ENCODE results near the gene MTCL1.

The MTCL1 gene

DNA sequence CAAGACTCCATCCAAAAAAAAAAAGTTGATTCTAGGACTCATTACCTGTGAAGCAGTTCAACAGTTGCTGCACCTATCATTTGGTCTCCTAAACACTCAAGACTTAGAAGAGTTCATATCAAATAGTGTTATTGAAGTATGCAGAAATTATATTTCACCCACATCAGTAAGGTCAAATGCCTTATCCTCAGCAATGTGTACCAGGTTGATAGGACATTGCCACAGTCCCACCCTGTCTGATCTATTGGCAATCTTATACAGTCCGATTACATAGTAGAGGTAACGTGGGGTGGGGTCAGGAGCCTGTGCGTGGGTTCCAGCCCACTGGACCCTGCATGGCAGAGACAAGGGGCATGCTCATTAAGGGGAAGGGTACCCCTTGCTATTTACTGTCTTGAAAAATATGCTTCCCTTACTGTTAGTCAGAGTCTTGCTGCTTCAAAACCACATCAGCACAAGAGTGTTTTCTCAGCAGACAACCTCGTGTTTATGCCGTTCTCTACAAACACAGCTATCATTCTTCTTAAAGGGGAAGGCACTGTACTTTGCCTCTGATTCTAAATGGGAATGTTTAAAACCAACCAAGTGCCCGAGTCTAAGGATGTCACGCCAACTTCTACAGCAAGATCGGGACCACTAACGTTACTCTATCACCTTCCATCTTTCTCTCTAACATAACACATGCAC is 115.2 kb downstream of the MTCL1 start:
- H4K20me1 ChIP-seq (ENCODE audit: insufficient read depth), result no peaks in the 10 kb centered on the region
- H3K4me1 ChIP-seq (ENCODE audit: low read depth, poor library complexity, severe bottlenecking), result no peaks in the 10 kb centered on the region
- H3K4me3 ChIP-seq (IDR thresholded peaks at IDR 0.05; ENCODE audit: insufficient read depth, low read depth, low read length), result no peak overlapping the region
- H3K9ac ChIP-seq, result no peak overlapping the region
- H3K36me3 ChIP-seq (ENCODE audit: insufficient read depth), result no peaks in the 10 kb centered on the region
- H3K79me2 ChIP-seq (ENCODE audit: insufficient read depth, low read depth), result no peaks in the 10 kb centered on the region
- TF ChIP-seq, protein P1, sequence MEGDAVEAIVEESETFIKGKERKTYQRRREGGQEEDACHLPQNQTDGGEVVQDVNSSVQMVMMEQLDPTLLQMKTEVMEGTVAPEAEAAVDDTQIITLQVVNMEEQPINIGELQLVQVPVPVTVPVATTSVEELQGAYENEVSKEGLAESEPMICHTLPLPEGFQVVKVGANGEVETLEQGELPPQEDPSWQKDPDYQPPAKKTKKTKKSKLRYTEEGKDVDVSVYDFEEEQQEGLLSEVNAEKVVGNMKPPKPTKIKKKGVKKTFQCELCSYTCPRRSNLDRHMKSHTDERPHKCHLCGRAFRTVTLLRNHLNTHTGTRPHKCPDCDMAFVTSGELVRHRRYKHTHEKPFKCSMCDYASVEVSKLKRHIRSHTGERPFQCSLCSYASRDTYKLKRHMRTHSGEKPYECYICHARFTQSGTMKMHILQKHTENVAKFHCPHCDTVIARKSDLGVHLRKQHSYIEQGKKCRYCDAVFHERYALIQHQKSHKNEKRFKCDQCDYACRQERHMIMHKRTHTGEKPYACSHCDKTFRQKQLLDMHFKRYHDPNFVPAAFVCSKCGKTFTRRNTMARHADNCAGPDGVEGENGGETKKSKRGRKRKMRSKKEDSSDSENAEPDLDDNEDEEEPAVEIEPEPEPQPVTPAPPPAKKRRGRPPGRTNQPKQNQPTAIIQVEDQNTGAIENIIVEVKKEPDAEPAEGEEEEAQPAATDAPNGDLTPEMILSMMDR (conservative IDR thresholded peaks at IDR 0.05; ENCODE audit: low read depth, low read length), result no peak
- no peaks in the 10 kb centered on the region for H3K27me3 ChIP-seq (ENCODE audit: insufficient read depth, low read depth)
- no peak overlapping the region for H3K27ac ChIP-seq
- no peak overlapping the region for H2AFZ ChIP-seq (ENCODE audit: low read depth)
- no peak overlapping the region for H3K4me2 ChIP-seq

DNA sequence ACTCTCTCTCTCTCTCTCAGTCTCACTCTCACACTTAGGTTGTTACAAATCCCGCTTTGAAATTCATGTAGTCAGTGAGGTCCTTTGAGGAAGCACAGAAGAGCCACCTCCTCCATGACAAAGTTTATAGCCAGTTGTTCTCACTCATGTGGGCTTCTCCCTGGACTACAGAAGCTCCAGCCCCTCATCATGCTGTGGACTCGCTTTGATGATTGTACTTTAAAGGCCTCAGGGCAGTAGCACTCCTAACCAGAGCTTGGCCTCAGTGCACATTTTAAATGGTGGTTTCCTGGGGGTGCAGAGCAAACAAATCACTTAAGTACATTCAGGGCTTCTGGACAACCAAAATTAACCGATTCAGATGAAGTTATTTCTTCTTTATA is 115.7 kb downstream of the MTCL1 start:
- Histone ChIP-seq H3K79me2 (ENCODE audit: insufficient read depth, low read depth) (no peaks in the 10 kb centered on the region), H2AFZ (ENCODE audit: low read depth) (no peak overlapping the region), H3K36me3 (ENCODE audit: insufficient read depth) (no peaks in the 10 kb centered on the region), H4K20me1 (ENCODE audit: insufficient read depth) (no peaks in the 10 kb centered on the region), H3K9ac (no peak overlapping the region), H3K4me1 (ENCODE audit: low read depth, poor library complexity, severe bottlenecking) (no peaks in the 10 kb centered on the region), H3K4me3 (IDR thresholded peaks at IDR 0.05; ENCODE audit: insufficient read depth, low read depth, low read length) (no peak overlapping the region), H3K27ac (no peak overlapping the region), H3K27me3 (ENCODE audit: insufficient read depth, low read depth) (no peaks in the 10 kb centered on the region), H3K4me2 (no peak overlapping the region)
- TF ChIP-seq, protein P1 (conservative IDR thresholded peaks at IDR 0.05; ENCODE audit: low read depth, low read length), result no peak

DNA sequence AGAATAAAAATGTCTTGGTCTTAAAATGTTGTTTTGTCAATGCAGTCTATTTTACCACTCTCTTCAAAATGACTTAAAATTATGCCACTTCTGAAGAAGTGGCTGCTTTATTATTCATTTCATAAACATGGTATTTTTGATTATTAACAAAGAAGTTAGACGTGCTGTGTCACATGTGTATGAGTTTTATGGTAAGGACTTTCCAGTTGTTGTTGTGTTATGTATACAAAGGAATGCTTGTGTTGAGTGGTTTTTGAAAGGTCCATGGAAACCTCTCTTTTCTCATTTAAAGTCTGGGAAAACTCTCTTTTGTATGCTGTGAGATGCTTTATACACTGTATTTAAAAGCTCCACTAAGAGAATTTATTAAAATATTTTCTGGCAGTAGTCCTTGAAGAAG is 116.2 kb downstream of the MTCL1 start:
- no peaks in the 10 kb centered on the region for H3K79me2 ChIP-seq (ENCODE audit: insufficient read depth, low read depth)
- H4K20me1 ChIP-seq (ENCODE audit: insufficient read depth), result no peaks in the 10 kb centered on the region
- H2AFZ ChIP-seq (ENCODE audit: low read depth), result no peak overlapping the region
- no peaks in the 10 kb centered on the region for H3K36me3 ChIP-seq (ENCODE audit: insufficient read depth)
- no peaks in the 10 kb centered on the region for H3K27me3 ChIP-seq (ENCODE audit: insufficient read depth, low read depth)
- H3K9ac ChIP-seq, result no peak overlapping the region
- no peak overlapping the region for H3K4me2 ChIP-seq
- TF ChIP-seq, protein P1 (conservative IDR thresholded peaks at IDR 0.05; ENCODE audit: low read depth, low read length), result no peak
- no peaks in the 10 kb centered on the region for H3K4me1 ChIP-seq (ENCODE audit: low read depth, poor library complexity, severe bottlenecking)
- no peak overlapping the region for H3K27ac ChIP-seq
- H3K4me3 ChIP-seq (IDR thresholded peaks at IDR 0.05; ENCODE audit: insufficient read depth, low read depth, low read length), result no peak overlapping the region

DNA sequence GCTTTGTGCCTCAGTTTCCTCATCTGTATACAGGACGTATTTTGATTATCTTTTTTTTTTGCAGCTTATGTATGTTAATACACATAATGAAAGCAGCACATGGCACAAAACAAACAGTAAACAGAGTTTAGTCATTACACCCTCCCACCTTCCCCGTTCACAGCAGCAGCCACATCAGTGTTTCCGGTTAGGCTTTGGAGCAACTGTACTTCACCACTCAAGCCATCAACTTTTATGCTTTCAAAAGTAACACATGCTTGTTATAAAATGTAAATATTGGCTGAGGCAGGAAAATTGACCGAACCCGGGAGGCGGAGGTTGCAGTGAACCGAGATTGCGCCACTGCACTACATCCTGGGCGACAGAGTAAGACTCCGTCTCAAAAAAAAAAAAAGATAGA is 117.3 kb downstream of the MTCL1 start:
- H4K20me1 ChIP-seq (ENCODE audit: insufficient read depth), result no peaks in the 10 kb centered on the region
- H3K4me1 ChIP-seq (ENCODE audit: low read depth, poor library complexity, severe bottlenecking), result no peaks in the 10 kb centered on the region
- no peaks in the 10 kb centered on the region for H3K27me3 ChIP-seq (ENCODE audit: insufficient read depth, low read depth)
- H3K36me3 ChIP-seq (ENCODE audit: insufficient read depth), result no peaks in the 10 kb centered on the region
- H3K79me2 ChIP-seq (ENCODE audit: insufficient read depth, low read depth), result no peaks in the 10 kb centered on the region
- no peak overlapping the region for H3K4me3 ChIP-seq (IDR thresholded peaks at IDR 0.05; ENCODE audit: insufficient read depth, low read depth, low read length)
- no peak overlapping the region for H3K4me2 ChIP-seq
- no peak overlapping the region for H2AFZ ChIP-seq (ENCODE audit: low read depth)
- no peak overlapping the region for H3K9ac ChIP-seq
- H3K27ac ChIP-seq, result no peak overlapping the region
- TF ChIP-seq, protein P1 (conservative IDR thresholded peaks at IDR 0.05; ENCODE audit: low read depth, low read length), result no peak

Measured in KMS-11 (cell line).